Measurements from ENCODE around the gene BANP. TPM values are rescaled to one million over a fixed set of nuclear protein-coding genes. Genes with fewer than 3 reads are reported as not detected.
"Not testable (repeated sequence)": the region's sequence is repeated elsewhere in the genome, so short reads cannot be mapped to it uniquely, and the experiment has no call there.

BANP gene
- total RNA-seq, 1 donor = 25.9 TPM

GRCh38 chr16:88048985-88049384 lies 97.8 kb downstream of the BANP start:
- TF ChIP-seq CTCF (IDR thresholded peaks at IDR 0.05; ENCODE audit: insufficient read depth, low read depth, low read length) = no peak
- H3K4me3 ChIP-seq (ENCODE audit: low read depth, low read length) = no peak overlapping the region
- no peak for DNase-seq (ENCODE audit: low read depth)

GRCh38 chr16:88049561-88050545 lies 98.6 kb downstream of the BANP start:
- no peak for TF ChIP-seq CTCF (IDR thresholded peaks at IDR 0.05; ENCODE audit: insufficient read depth, low read depth, low read length)
- no peak for DNase-seq (ENCODE audit: low read depth)
- H3K4me3 ChIP-seq (ENCODE audit: low read depth, low read length) = no peak overlapping the region

GRCh38 chr16:88050952-88051660 lies 99.9 kb downstream of the BANP start:
- no peak for TF ChIP-seq CTCF (IDR thresholded peaks at IDR 0.05; ENCODE audit: insufficient read depth, low read depth, low read length)
- DNase-seq (ENCODE audit: low read depth) = no peak
- no peak overlapping the region for H3K4me3 ChIP-seq (ENCODE audit: low read depth, low read length)

GRCh38 chr16:88052661-88053060 lies 101.4 kb downstream of the BANP start:
- no peak overlapping the region for H3K4me3 ChIP-seq (ENCODE audit: low read depth, low read length)
- TF ChIP-seq CTCF (IDR thresholded peaks at IDR 0.05; ENCODE audit: insufficient read depth, low read depth, low read length) = no peak
- no peak for DNase-seq (ENCODE audit: low read depth)

- H3K4me3 ChIP-seq (ENCODE audit: low read depth, low read length); DNase-seq (ENCODE audit: low read depth): not testable (repeated sequence)
Measured at GRCh38 chr16:88053479-88053878, 102.2 kb downstream of the BANP start.

- no peak for DNase-seq (ENCODE audit: low read depth)
- H3K4me3 ChIP-seq (ENCODE audit: low read depth, low read length) = no peak overlapping the region
- TF ChIP-seq CTCF (IDR thresholded peaks at IDR 0.05; ENCODE audit: insufficient read depth, low read depth, low read length) = no peak
Measured at GRCh38 chr16:88055356-88055755, 104.1 kb downstream of the BANP start.

- TF ChIP-seq CTCF (IDR thresholded peaks at IDR 0.05; ENCODE audit: insufficient read depth, low read depth, low read length) = no peak
- no peak for DNase-seq (ENCODE audit: low read depth)
Measured at GRCh38 chr16:88056212-88056611, 105.0 kb downstream of the BANP start.

More at GRCh38 chr16:88056212-88056611, 105.0 kb downstream of the BANP start:
- no peak overlapping the region for H3K4me3 ChIP-seq (ENCODE audit: low read depth, low read length)
